ENCODE measurements around the gene CCL8.
A peak's percentile ranks its signal among the peaks of the same experiment; 100 is the strongest.

The CCL8 gene

GRCh38 chr17:34354637-34355036, 35.4 kb downstream of the CCL8 start:
- Histone ChIP-seq H3K27ac (peak overlapping the region in 1 of 2 donors; percentile 49), H3K9me3 (no peaks in the 10 kb centered on the region), H3K36me3 (no peaks in the 10 kb centered on the region), H3K4me3 (no peak overlapping the region), H3K4me1 (peaks cover 0 to 32% (median 19%) of the 10 kb centered on the region in 4 donors), H3K27me3 (no peaks in the 10 kb centered on the region)
- no peak for DNase-seq
- intact Hi-C loops (cut with DNase I; ENCODE audit: low total_unique reads): loop anchor here (5.0 kb wide), 1 partner anchor 52 kb away; no protein-coding TSS in a partner anchor
- TF ChIP-seq, protein P1, sequence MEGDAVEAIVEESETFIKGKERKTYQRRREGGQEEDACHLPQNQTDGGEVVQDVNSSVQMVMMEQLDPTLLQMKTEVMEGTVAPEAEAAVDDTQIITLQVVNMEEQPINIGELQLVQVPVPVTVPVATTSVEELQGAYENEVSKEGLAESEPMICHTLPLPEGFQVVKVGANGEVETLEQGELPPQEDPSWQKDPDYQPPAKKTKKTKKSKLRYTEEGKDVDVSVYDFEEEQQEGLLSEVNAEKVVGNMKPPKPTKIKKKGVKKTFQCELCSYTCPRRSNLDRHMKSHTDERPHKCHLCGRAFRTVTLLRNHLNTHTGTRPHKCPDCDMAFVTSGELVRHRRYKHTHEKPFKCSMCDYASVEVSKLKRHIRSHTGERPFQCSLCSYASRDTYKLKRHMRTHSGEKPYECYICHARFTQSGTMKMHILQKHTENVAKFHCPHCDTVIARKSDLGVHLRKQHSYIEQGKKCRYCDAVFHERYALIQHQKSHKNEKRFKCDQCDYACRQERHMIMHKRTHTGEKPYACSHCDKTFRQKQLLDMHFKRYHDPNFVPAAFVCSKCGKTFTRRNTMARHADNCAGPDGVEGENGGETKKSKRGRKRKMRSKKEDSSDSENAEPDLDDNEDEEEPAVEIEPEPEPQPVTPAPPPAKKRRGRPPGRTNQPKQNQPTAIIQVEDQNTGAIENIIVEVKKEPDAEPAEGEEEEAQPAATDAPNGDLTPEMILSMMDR (IDR thresholded peaks at IDR 0.05): no peak

DNA sequence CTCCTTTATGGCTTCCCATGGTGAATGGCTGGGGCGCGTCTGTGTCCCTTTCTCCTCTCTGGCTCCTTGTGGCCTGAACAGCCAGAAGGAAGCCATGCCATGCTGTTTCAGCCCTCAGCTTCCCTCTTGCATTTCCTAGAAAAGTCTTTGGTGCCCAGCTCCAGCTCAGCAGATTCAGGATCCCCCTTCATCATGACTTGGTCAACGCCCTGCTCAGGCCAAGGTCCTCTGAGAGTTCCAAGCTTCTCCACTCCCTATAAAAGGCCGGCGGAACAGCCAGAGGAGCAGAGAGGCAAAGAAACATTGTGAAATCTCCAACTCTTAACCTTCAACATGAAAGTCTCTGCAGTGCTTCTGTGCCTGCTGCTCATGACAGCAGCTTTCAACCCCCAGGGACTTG, 37.0 kb downstream of the CCL8 start, which contains the start of gene CCL13:
Gene CCL13 (plus strand): TSS at position 287 of the 400 bp plus-strand sequence. CDS start 47 bp downstream, at position 334.
- Histone ChIP-seq H3K27me3 (no peaks in the 10 kb centered on the region), H3K36me3 (no peaks in the 10 kb centered on the region), H3K9me3 (no peaks in the 10 kb centered on the region), H3K27ac (peak within 1 kb of the TSS in 1 of 2 donors; percentile 49), H3K4me3 (no peak within 1 kb of the TSS), H3K4me1 (peaks cover 0 to 18% (median 4%) of the 10 kb centered on the region in 4 donors)
- intact Hi-C loops (cut with DNase I; ENCODE audit: low total_unique reads): loop anchor here (5.0 kb wide), 1 partner anchor 54 kb away; no protein-coding TSS in a partner anchor
- DNase-seq: peak in 1 of 2 donors; percentile 43
- TF ChIP-seq, protein P1 (IDR thresholded peaks at IDR 0.05): no peak

GRCh38 chr17:34357398-34357797, 38.2 kb downstream of the CCL8 start:
- Histone ChIP-seq H3K27me3 (peaks cover 0 to 7% of the 10 kb centered on the region in 2 donors), H3K36me3 (no peaks in the 10 kb centered on the region), H3K4me3 (no peak overlapping the region), H3K27ac (no peak overlapping the region), H3K4me1 (peaks cover 0 to 19% (median 4%) of the 10 kb centered on the region in 4 donors), H3K9me3 (no peaks in the 10 kb centered on the region)
- intact Hi-C loops (cut with DNase I; ENCODE audit: low total_unique reads): loop anchor here (5.0 kb wide), 1 partner anchor 55 kb away; no protein-coding TSS in a partner anchor
- no peak for DNase-seq
- TF ChIP-seq, protein P1 (IDR thresholded peaks at IDR 0.05): no peak

DNA sequence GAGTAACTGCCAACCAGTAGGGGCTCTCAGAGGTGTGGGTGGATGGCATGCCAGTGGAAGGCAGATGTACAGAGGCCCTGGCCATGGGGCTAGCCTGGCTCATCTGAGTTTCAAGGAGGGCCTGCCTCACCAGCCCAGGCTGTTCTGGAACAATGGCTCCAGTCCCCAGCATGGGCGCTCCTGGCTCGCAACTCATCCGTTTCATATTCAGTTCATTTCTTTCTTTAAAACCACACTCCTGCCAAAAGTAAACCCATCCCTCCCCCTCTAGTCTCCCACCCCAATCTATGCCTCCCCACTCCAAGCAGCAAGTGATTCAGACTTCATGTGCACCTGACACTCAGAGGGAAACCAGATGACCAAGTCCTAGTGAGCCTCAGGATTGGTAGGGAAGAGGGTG, 39.4 kb downstream of the CCL8 start:
- Histone ChIP-seq H3K27me3 (peaks cover 0 to 13% of the 10 kb centered on the region in 2 donors), H3K9me3 (no peaks in the 10 kb centered on the region), H3K4me3 (no peak overlapping the region), H3K36me3 (no peaks in the 10 kb centered on the region), H3K27ac (no peak overlapping the region), H3K4me1 (peaks cover 0 to 19% (median 4%) of the 10 kb centered on the region in 4 donors)
- TF ChIP-seq, protein P1 (IDR thresholded peaks at IDR 0.05): no peak
- DNase-seq: no peak
- intact Hi-C loops (cut with DNase I; ENCODE audit: low total_unique reads): loop anchor here (5.0 kb wide), 1 partner anchor 56 kb away; no protein-coding TSS in a partner anchor

DNA sequence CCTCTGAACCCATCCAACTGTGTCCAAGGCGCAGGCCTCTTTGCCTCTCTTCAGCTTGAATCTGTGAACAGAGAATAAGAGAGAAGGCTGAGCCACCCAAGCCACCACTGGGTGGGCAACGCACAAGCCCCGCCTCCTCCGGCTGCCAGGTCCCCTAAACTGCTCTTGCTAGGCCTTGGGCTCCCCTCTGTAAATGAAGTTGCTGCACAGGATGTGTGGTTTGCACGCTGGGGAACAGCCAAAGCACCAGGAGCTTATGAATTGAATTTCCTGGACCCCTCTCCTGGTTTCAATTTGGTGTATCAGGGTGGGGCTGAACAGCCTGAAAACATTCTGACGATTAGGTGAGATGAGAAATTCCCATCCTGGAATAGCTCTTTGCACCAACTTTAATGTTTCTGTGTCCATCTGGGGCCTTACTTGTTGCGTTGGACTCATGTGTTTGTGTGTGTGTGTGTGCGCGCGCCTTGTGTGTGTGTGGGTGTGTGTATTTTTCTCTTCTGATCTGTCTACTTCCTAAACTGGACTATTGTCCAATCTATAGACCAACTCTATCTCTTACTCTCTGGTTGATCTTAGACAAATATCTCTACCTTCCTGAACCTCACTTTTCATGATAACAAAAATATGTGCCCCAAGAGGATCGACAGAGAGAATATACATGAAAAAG, 41.5 kb downstream of the CCL8 start:
- no peaks in the 10 kb centered on the region for H3K36me3 ChIP-seq
- peaks cover 0 to 4% (median 0%) of the 10 kb centered on the region in 4 donors for H3K4me1 ChIP-seq
- no peak for DNase-seq
- intact Hi-C loops (cut with DNase I; ENCODE audit: low total_unique reads): loop anchor here (2.0 kb wide), 1 partner anchor 160 kb away; no protein-coding TSS in a partner anchor
- H3K9me3 ChIP-seq: no peaks in the 10 kb centered on the region
- peaks cover 0 to 16% of the 10 kb centered on the region in 2 donors for H3K27me3 ChIP-seq
- no peak overlapping the region for H3K27ac ChIP-seq
- H3K4me3 ChIP-seq: no peak overlapping the region
- TF ChIP-seq, protein P1 (IDR thresholded peaks at IDR 0.05): no peak

All from tibial artery (tissue), 4 donors.